K562 (cell line): ENCODE data around the gene PUSL1. TPM values are rescaled to one million over a fixed set of nuclear protein-coding genes. Genes with fewer than 3 reads are reported as not detected.

Experiments
- ARID3A ChIP-seq: IDR thresholded peaks from 2 replicates; pipeline ENCODE4 v1.6.1; 2012; ENCODE audit warnings: low read depth, low read length, improper control_type of control experiment, borderline replicate concordance
- ATF4 ChIP-seq: fragments of 450-650 bp; formaldehyde crosslinking; IDR thresholded peaks from 2 replicates; pipeline ENCODE4 v1.4.0; 2022; ENCODE audit warnings: mild to moderate bottlenecking, moderate library complexity
- FOXP1 ChIP-seq: sonication (generic); formaldehyde crosslinking; IDR thresholded peaks from 2 replicates; pipeline ENCODE4 v1.8.0; 2022; ENCODE audit warnings: mild to moderate bottlenecking, missing genetic modification reagents
- GTF3C2 ChIP-seq: IDR thresholded peaks from 3 replicates; pipeline ENCODE4 v1.6.1; 2011; ENCODE audit warnings: borderline replicate concordance, mild to moderate bottlenecking, moderate library complexity; ENCODE audit not compliant: insufficient read length; ENCODE audit errors: extremely low read depth
- HDAC1 ChIP-seq, 2 experiments: fragments of 450-650 bp; IDR thresholded peaks; 2 replicates each; pipeline ENCODE4 v1.6.1; 2016 to 2017; ENCODE audit warnings: inconsistent platforms in 1 of 2, mild to moderate bottlenecking in 1 of 2, moderate library complexity in 1 of 2
- HIVEP1 ChIP-seq: fragments of 250-450 bp; sonication (Bioruptor Pico); IDR thresholded peaks from 2 replicates; pipeline ENCODE4 v1.4.0; 2020; ENCODE audit warnings: mild to moderate bottlenecking
- KDM5B ChIP-seq: fragments of 200-600 bp; sonication (generic); IDR thresholded peaks from 2 replicates; pipeline ENCODE4 v1.6.1; 2012; ENCODE audit warnings: low read depth, mild to moderate bottlenecking, moderate library complexity, low read length, control low read depth, inconsistent platforms; ENCODE audit not compliant: insufficient replicate concordance
- KLF13 ChIP-seq: fragments of 450-650 bp; IDR thresholded peaks from 2 replicates; pipeline ENCODE4 v1.6.1; 2016; ENCODE audit warnings: missing genetic modification characterization, low read depth, mild to moderate bottlenecking, missing compliant biosample characterization, moderate library complexity, borderline replicate concordance
- MTA2 ChIP-seq: fragments of 450-650 bp; IDR thresholded peaks from 2 replicates; pipeline ENCODE4 v1.6.1; 2016; ENCODE audit warnings: low read depth
- NCOA2 ChIP-seq, 2 experiments: fragments of 450-650 bp; IDR thresholded peaks; 2 replicates each; pipeline ENCODE4 v1.6.1; 2018; ENCODE audit warnings: mild to moderate bottlenecking in 2 of 2, moderate library complexity in 1 of 2; ENCODE audit not compliant: partially characterized antibody in 2 of 2
- NEUROD1 ChIP-seq: fragments of 150-350 bp; IDR thresholded peaks from 2 replicates; pipeline ENCODE4 v1.6.1; 2014; ENCODE audit warnings: borderline replicate concordance, low read length, low read depth; ENCODE audit not compliant: partially characterized antibody
- NFXL1 ChIP-seq: fragments of 450-650 bp; formaldehyde crosslinking; IDR thresholded peaks from 2 replicates; pipeline ENCODE4 v1.4.0; 2021; ENCODE audit warnings: mild to moderate bottlenecking
- NONO ChIP-seq, 2 experiments: fragments of 200-400 bp in 1 of 2; fragments of 450-650 bp in 1 of 2; formaldehyde crosslinking in 1 of 2; IDR thresholded peaks; 2 replicates each; pipeline ENCODE4 v1.6.1; 2017; ENCODE audit warnings: low read depth in 2 of 2, mild to moderate bottlenecking in 2 of 2, moderate library complexity in 2 of 2, low read length in 1 of 2
- PCBP1 ChIP-seq: fragments of 200-400 bp; formaldehyde crosslinking; IDR thresholded peaks from 2 replicates; pipeline ENCODE4 v1.6.1; 2018; ENCODE audit warnings: mild to moderate bottlenecking, low read depth, low read length; ENCODE audit not compliant: poor library complexity, severe bottlenecking
- RAD21 ChIP-seq, 2 experiments: fragments of 250-450 bp in 1 of 2; fragments of 450-650 bp in 1 of 2; sonication (Bioruptor Pico) in 1 of 2; formaldehyde crosslinking in 1 of 2; IDR thresholded peaks in 1 of 2; conservative IDR thresholded peaks in 1 of 2; 2 replicates each; pipeline versions ENCODE4 v1.4.0 to v1.8.0; 2020 to 2022; ENCODE audit warnings: mild to moderate bottlenecking in 2 of 2, moderate library complexity in 1 of 2
- SP2 ChIP-seq: IDR thresholded peaks from 2 replicates; pipeline ENCODE4 v1.6.1; 2011; ENCODE audit warnings: mild to moderate bottlenecking, low read depth, low read length, moderate library complexity; ENCODE audit not compliant: poor library complexity, severe bottlenecking; ENCODE audit errors: extremely low read depth
- ZBTB17 ChIP-seq: fragments of 450-650 bp; formaldehyde crosslinking; IDR thresholded peaks from 2 replicates; pipeline ENCODE4 v1.4.0; 2020; ENCODE audit warnings: mild to moderate bottlenecking
- ZKSCAN8 ChIP-seq: fragments of 200-800 bp; sonication (Bioruptor generic); IDR thresholded peaks from 2 replicates; pipeline ENCODE4 v1.6.1; 2016; ENCODE audit warnings: missing genetic modification characterization, missing compliant biosample characterization
- ZNF316 ChIP-seq: fragments of 450-650 bp; IDR thresholded peaks from 2 replicates; pipeline ENCODE4 v1.6.1; 2016
- ZNF780A ChIP-seq: fragments of 250-450 bp; sonication (Bioruptor Pico); IDR thresholded peaks from 2 replicates; pipeline ENCODE4 v1.5.0; 2021; ENCODE audit warnings: mild to moderate bottlenecking
- polyA plus RNA-seq, 8 experiments: library from polyadenylated mRNA; depleted of rRNA in 4 of 8; stranded (reverse) in 5 of 8; unstranded in 3 of 8; fragments of >200 nt; fragmentation: Nextera tagmentation in 2 of 8; fragmentation: Illumina TruSeq in 1 of 8; extraction: Ambion mirVana in 2 of 8; extraction: Trizol in 1 of 8; gene quantifications; 2 replicates each; pipeline versions ENCODE4 v1.2.1 to v1.2.3, GENCODE V29; 2011 to 2014; ENCODE audit warnings: inconsistent platforms in 1 of 8, missing spikeins in 1 of 8
- total RNA-seq, 7 experiments: library from RNA; depleted of rRNA in 6 of 7; stranded (reverse); fragments of >200 nt in 6 of 7; fragmentation: Illumina TruSeq in 2 of 7; extraction: Trizol in 2 of 7; gene quantifications; 2 replicates each; pipeline versions ENCODE4 v1.2.1 to v1.2.3, GENCODE V29; 2011 to 2021; ENCODE audit warnings: low replicate concordance in 1 of 7

PUSL1 gene
- total and polyA plus RNA-seq, 9 of the 15 experiments (the other 6 are each of a cell fraction or from before 2014, with no cell fraction given), result 0.62 to 86.9 (median 13.6) TPM

- TF ChIP-seq HIVEP1 (CRISPR knock-in tag) (no peak), NFXL1 (no peak), ATF4 (CRISPR knock-in tag) (no peak), ZBTB17 (CRISPR knock-in tag) (peak; percentile 23; the same call in 1 of the 2 replicates), GTF3C2 (no peak), KDM5B (no peak), ZNF316 (no peak), ARID3A (no peak), ZNF780A (CRISPR knock-in tag) (no peak), FOXP1 (0 out of 2 replicates have a peak, but pooled peaks have one; percentile 16), NCOA2 (IDR thresholded peaks at IDR 0.05; ENCODE audit: partially characterized antibody in 2 of 2) (no peak), SP2 (peak; percentile 7), RAD21 (CRISPR knock-in tag; conservative IDR thresholded peaks at IDR 0.05 in 1 of 2, IDR thresholded peaks at IDR 0.05 in 1 of 2) (no peak), NONO (IDR thresholded peaks at IDR 0.05; ENCODE audit: low read depth in 2 of 2, low read length in 1 of 2) (no peak), PCBP1 (no peak), KLF13 (0 out of 2 replicates have a peak, but pooled peaks have one; percentile 22), NEUROD1 (no peak), HDAC1 (IDR thresholded peaks at IDR 0.05) (peak in 1 of 2 experiments; percentile 49; a peak in 1 of 4 replicates), MTA2 (no peak), ZKSCAN8 (no peak)
Measured at GRCh38 chr1:1293263-1294249, 14.8 kb upstream of the PUSL1 start (continued).
